Mesothelial cell of epicardium (in vitro differentiated cells): ENCODE data around the gene MAPK11. TPM values are rescaled to one million over a fixed set of nuclear protein-coding genes. Genes with fewer than 3 reads are reported as not detected.

Source experiments
- DNase-seq, 2 experiments: peaks; one replicate each; pipeline ENCODE4 v3.0.0; 2021; ENCODE audit warnings: low spot score in 2 of 2; ENCODE audit not compliant: unreplicated experiment in 2 of 2
- H3K27ac Mint-ChIP-seq: 2 replicates; pipeline ENCODE4 v1.8.0; 2021; ENCODE audit warnings: mixed read lengths
- H3K27me3 Mint-ChIP-seq: 2 replicates; pipeline ENCODE4 v1.8.0; 2021; ENCODE audit warnings: low read depth, mixed read lengths
- H3K36me3 Mint-ChIP-seq: 2 replicates; pipeline ENCODE4 v1.8.0; 2021; ENCODE audit warnings: mixed read lengths
- H3K4me1 Mint-ChIP-seq: 2 replicates; pipeline ENCODE4 v1.8.0; 2021; ENCODE audit warnings: mixed read lengths
- H3K4me3 Mint-ChIP-seq: 2 replicates; pipeline ENCODE4 v1.8.0; 2021; ENCODE audit warnings: mild to moderate bottlenecking, moderate library complexity, mixed read lengths
- H3K9me3 Mint-ChIP-seq: 2 replicates; pipeline ENCODE4 v1.8.0; 2021; ENCODE audit warnings: mixed read lengths
- total RNA-seq: library from RNA; stranded (reverse); gene quantifications from 3 replicates; pipeline ENCODE4 v1.2.1, GENCODE V29; 2021
- TF ChIP-seq, protein P1 (sequence below): fragments of 200-600 bp; sonication (generic); IDR thresholded peaks from one replicate; pipeline ENCODE4 v1.5.0; 2021; ENCODE audit warnings: antibody characterized with exemption; ENCODE audit not compliant: unreplicated experiment

The MAPK11 gene
- total RNA-seq = 5.9 to 8.4 TPM (median 8.3 TPM) in 3 replicates

DNA sequence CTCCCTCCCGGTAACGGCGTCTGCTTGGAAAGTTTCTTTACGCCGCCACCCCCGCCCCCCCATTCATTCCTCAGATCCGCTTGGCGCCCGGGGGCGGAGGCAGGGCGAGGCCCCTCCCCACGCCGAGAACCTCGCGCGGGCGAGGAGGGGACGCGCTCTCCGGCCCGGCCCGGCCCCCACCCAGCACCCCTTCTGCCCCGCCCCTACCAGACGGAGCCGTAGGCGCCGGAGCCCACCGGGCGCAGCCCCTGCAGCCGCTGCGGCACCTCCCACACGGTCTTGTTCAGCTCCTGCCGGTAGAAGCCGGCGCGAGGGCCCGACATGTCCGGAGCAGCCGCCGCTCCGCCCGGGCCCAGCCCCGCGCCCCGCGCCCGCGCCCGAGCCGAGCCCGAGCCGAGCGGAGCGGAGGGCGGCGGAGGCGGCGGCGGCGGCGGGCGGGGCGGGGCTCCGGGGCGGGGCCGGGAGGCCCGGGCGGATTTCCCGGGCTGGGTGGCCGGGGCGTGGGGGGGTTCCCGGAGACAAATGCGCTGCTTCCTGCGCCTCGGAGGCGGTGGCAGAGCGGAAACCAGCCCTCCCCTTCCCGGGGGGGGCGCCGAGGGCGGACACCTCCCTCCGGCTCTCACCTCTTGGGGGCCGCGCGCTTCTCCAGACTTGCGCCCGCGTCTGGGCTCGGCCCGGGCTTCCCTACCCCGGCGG, at the start of gene MAPK11:
TSS of gene MAPK11 (minus strand) at position 411 of the 696 bp plus-strand sequence. CDS start at position 323, 88 bp downstream.
- no peaks in the 10 kb centered on the region for H3K9me3 Mint-ChIP-seq
- H3K4me3 Mint-ChIP-seq = peak within 1 kb of the TSS; percentile 64
- no peak for DNase-seq
- TF ChIP-seq, protein P1, sequence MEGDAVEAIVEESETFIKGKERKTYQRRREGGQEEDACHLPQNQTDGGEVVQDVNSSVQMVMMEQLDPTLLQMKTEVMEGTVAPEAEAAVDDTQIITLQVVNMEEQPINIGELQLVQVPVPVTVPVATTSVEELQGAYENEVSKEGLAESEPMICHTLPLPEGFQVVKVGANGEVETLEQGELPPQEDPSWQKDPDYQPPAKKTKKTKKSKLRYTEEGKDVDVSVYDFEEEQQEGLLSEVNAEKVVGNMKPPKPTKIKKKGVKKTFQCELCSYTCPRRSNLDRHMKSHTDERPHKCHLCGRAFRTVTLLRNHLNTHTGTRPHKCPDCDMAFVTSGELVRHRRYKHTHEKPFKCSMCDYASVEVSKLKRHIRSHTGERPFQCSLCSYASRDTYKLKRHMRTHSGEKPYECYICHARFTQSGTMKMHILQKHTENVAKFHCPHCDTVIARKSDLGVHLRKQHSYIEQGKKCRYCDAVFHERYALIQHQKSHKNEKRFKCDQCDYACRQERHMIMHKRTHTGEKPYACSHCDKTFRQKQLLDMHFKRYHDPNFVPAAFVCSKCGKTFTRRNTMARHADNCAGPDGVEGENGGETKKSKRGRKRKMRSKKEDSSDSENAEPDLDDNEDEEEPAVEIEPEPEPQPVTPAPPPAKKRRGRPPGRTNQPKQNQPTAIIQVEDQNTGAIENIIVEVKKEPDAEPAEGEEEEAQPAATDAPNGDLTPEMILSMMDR = no peak
- H3K36me3 Mint-ChIP-seq = peaks cover 10% of the 10 kb centered on the region
- peaks cover 25% of the 10 kb centered on the region for H3K27me3 Mint-ChIP-seq
- peaks cover 24% of the 10 kb centered on the region for H3K4me1 Mint-ChIP-seq
- no peak within 1 kb of the TSS for H3K27ac Mint-ChIP-seq

DNA sequence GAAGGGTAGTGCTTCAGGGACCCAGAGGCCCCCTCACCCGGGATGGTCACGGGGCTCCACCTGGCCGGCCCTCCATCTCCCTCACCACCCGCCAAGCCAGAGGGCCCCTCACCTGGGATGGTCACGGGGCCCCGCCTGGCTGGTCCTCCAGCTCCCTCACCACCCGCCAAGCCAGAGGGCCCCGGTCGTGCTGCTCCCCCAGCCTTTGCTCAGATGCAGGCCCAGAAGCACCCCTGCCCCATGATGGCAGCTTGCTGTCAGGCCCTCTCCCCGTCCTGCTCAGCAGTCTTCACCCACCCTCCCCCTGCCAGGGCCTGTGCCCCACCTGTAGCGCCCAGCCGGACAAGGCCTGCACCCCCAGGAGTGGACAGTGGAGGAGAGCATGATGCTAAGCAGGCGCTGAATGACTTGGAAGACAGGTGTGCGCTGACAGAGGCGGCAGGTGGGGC, 49.3 kb upstream of the MAPK11 start:
- Mint-ChIP-seq H3K27me3 (no peaks in the 10 kb centered on the region), H3K9me3 (no peaks in the 10 kb centered on the region), H3K4me1 (no peaks in the 10 kb centered on the region), H3K36me3 (peaks cover 3% of the 10 kb centered on the region), H3K4me3 (no peak overlapping the region), H3K27ac (no peak overlapping the region)
- TF ChIP-seq, protein P1 = no peak
- DNase-seq = no peak

DNA sequence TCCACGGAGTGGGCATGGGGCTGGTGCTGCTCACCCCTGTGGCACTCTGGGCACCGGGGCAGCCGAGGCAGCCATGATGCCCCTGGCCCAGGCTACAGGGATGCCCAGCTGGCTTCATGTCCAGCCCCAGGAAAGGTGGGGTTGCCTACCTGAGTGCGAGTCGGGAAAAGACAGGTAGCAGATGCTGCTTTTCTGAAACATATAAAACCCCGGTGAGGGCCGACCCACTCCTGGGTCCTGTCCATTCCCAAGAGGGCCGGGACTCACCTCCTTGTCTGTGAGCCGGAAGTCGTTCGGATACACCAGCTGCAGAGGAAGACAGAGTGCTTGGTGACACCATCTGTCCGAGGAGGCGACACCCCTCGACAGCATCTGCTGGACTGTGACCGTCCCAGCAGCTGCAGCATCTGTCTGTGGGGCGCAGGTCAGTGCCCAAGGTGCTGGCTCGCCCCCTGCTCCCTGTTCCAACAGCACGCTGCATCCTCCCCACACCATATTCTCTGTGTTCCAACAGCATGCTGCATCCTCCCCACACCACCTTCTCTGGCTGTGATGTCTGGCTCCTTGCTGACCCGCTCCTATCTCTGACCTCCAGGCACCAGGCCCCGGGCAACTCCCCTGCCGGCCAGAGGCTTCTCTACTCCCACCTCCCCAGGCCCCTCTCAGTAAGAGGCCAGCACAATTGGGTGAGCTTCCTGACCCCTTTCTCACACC, 48.7 kb upstream of the MAPK11 start:
- TF ChIP-seq, protein P1 = no peak
- peaks cover 3% of the 10 kb centered on the region for H3K36me3 Mint-ChIP-seq
- DNase-seq = no peak
- H3K9me3 Mint-ChIP-seq = no peaks in the 10 kb centered on the region
- no peaks in the 10 kb centered on the region for H3K27me3 Mint-ChIP-seq
- H3K27ac Mint-ChIP-seq = no peak overlapping the region
- peaks cover 4% of the 10 kb centered on the region for H3K4me1 Mint-ChIP-seq
- H3K4me3 Mint-ChIP-seq = no peak overlapping the region

DNA sequence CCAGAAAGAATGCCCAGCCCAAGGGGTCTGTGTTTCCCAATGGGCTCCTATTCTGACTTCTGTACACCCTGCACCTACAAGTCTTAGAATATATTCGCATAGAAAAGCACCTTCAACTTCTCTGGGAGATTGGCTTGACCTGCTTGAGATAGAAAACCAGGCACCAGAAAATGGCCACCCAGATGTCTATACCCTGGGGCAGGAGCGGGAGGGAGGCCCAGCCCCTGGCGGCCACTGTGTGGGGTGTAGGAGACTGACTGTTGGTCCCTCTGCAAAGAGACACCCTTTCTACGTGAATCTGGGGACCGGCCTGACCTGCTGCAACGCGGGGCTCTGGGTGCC, 48.1 kb upstream of the MAPK11 start:
- Mint-ChIP-seq H3K27me3 (no peaks in the 10 kb centered on the region), H3K4me1 (peaks cover 4% of the 10 kb centered on the region), H3K4me3 (no peak overlapping the region), H3K27ac (no peak overlapping the region), H3K9me3 (no peaks in the 10 kb centered on the region), H3K36me3 (peaks cover 3% of the 10 kb centered on the region)
- DNase-seq = no peak
- TF ChIP-seq, protein P1 = no peak

DNA sequence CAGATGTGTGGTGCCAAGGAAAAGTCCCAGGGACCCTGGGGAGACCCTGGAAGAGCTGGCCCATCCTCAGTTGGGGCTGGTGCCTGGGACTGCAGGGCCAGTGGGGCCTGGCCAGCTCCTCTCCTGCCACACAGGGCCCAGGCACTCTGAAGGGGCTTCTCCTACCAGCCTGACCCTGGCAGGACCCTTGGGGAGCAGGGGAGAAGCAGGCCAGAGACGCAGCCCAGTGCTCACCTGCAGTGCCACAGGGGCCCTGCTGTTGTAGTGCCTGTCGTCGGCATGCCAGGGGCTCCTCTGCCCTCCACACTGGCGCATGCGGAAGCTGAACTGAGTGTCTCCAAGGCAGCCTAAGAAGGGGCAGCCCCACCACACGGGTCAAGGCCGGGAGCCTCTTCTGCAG, 47.5 kb upstream of the MAPK11 start:
- DNase-seq = no peak
- Mint-ChIP-seq H3K27me3 (no peaks in the 10 kb centered on the region), H3K4me3 (no peak overlapping the region), H3K4me1 (peaks cover 4% of the 10 kb centered on the region), H3K27ac (no peak overlapping the region), H3K36me3 (peaks cover 3% of the 10 kb centered on the region), H3K9me3 (no peaks in the 10 kb centered on the region)
- TF ChIP-seq, protein P1 = no peak
